GM19372 (cell line): ENCODE measurements around the gene APH1A.
"Not testable (repeated sequence)": the region's sequence is repeated elsewhere in the genome, so short reads cannot be mapped to it uniquely, and the experiment has no call there.

Experiments used
- ATAC-seq: cut with Tn5 transposase; IDR thresholded peaks from one replicate; pipeline ENCODE4 v1.9.1; 2021; ENCODE audit warnings: mild to moderate bottlenecking, low read depth, moderate library complexity; ENCODE audit not compliant: unreplicated experiment

The APH1A gene

GRCh38 chr1:150269451-150269850, 635 bp upstream of the APH1A start:
- ATAC-seq: no peak

GRCh38 chr1:150268340-150268704, 494 bp downstream of the APH1A start:
- no peak for ATAC-seq

DNA sequence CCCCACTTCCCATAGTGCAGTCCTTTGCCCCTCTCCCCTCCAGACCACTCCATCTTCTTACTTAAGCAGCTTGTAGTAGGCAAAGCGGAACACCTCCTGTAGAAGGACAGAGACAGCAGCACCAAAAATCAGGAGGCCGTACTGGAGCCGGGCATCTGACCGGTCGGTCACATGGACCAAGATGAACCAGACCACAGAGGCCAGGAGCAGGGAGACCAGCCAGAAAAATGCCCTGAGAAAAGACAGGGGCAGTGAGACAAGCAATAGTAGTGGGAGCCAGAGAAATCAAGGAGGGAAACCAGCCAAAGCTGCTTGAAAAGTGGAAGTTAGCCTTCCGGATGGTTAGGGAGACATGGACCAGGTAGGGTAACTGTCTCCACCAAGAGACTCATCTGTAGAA, 920 bp downstream of the APH1A start:
- ATAC-seq: no peak

DNA sequence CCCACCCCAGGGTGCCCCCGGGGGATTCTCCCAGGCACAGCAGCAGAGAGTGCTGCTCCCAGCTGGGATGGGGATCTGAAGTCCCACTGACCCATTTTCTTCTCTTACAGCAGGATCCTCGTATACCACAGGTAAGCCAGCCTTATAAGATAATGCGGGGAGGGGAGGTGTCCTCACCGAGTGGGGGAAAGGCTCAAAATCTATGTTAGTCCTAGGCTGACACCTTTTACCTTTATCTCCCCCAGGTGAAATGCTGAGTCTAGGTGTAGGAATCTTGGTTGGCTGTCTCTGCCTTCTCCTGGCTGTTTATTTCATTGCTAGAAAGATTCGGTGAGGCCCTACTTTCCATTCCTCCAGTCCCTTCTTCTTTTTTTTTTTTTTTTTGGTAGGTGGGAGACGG, 5.3 kb downstream of the APH1A start:
- no peak for ATAC-seq

- ATAC-seq: no peak
These were observed 6.2 kb downstream of the APH1A start for GRCh38 chr1:150262388-150263320.

- no peak for ATAC-seq
These were observed 7.4 kb downstream of the APH1A start for GRCh38 chr1:150261367-150261766.

DNA sequence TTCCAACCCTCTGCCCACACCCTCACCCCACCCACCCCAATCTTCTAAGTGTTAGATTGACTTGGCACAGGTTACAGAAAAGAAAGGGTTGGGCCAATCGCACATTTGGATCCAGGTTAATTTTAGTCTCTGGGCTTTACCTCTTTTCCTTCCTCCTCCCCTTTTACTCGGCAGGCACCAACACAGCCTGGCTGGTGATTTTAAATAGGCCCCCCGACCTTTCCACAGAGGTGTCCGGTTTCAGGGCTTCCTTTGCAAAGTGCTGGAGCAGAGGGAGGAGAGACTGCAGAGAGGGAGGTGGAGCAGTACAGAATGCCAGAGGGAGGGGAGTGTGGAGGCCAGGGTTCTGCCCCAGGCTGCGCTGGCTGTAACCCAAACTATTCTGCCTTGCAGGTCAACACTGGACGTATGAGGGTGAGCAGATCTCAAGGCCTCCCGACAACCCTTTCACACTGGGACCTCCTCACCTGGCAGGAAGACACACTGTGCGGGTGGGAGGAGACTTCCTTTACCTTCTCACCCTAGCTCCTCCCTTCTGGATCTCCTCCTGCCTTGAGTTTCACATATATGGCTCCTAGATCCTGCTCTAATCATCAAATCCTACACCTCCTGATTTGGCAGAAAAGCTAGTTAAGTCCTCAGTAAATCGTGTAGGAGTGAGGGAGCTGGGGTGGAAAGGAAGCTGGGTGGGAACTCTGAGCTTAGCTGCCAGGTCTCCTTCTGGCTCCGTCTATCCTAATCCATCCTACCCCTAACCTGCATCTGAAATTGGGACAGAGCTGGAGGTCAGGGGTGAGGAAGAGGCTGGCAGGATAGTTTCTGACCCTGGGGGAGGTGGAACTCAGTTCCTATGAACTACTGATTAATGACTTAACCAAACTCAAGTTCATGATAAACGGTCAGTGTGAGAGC, 8.8 kb downstream of the APH1A start:
- no peak for ATAC-seq

DNA sequence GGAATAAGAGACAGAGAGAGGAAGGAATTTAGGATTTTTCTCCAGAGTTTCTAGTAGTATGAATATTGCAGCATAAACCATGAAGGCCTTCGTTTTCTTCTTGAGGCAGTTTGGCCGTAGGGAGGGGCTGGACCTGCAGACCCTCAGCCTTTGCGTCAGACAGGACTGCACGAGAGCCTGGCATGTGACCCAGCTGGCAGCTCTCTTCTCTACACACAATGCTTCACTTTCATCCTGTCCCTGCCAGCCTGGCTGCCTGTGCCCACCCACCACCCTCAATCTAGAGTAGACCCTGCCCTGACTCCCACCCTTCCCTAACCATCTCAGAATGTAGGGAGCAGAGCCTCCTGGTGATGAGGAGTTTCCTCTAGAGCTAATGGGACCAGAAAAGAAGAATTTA, 9.6 kb downstream of the APH1A start:
- no peak for ATAC-seq

- ATAC-seq: no peak
These were observed 10.9 kb downstream of the APH1A start, which contains the start of gene CA14 for GRCh38 chr1:150257624-150258585. TSS of gene CA14 (plus strand) at chr1:150257774. CDS start at chr1:150258129, 355 bp downstream.

- no peak for ATAC-seq
These were observed 12.1 kb downstream of the APH1A start for GRCh38 chr1:150256554-150257341.

DNA sequence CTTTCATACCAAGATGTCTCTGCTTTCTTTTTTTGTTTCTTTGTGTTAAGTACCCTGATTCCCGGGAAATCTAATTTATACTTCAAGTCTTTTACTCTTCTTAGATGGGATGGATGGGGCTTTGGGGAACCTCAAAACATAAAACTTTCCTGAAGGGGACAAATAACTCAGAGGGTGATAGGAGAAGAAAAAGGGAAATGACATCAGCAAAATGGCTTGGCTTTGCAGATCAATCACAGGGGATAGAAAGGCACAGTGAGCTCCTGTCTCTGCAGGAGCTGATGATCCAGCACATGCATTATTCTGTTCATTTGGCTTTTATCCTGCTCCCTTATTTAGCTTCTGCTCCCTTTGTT, 12.6 kb downstream of the APH1A start:
- no peak for ATAC-seq

DNA sequence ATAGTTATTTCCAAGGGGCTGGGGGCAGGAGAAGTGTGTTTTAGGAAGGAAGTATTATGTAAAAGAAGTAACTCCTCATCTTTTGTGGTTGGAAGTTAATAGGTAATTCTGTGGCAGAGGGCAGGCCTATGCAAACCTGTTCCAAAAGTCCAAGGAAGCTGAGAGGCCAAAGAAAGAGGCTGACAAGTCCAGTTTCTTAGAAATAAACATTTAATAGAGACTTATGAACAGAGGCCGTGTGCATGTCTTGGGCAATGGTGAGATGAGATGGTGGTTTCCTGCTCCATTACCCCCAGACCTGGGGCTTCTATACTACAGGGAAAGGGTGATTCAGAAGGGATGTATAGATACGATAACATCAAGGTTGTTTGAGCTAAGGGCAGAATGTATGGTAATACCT, 18.9 kb downstream of the APH1A start:
- ATAC-seq: no peak

DNA sequence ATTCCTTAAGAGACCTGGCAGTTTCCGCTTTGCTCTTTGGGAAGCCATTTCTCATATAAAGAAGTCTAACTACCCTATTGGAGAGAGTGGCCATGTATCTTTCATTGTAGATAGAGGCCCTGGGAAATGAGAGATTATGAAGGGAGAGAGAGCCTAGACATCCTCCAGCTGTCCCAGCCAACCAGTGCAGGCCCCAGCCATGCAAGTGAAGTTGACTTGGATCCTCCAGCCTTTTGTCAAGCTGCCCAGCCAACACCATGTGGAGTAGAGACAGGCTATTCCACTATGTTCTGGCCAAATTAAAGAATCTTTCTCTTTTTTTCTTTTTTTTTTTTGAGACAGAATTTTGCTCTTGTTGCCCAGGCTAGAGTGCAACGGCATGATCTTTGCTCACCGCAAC, 25.8 kb downstream of the APH1A start:
- ATAC-seq: no peak

GRCh38 chr1:150237746-150238145, 31.1 kb downstream of the APH1A start:
- no peak for ATAC-seq

GRCh38 chr1:150237176-150237575, 31.6 kb downstream of the APH1A start:
- not testable (repeated sequence) for ATAC-seq

DNA sequence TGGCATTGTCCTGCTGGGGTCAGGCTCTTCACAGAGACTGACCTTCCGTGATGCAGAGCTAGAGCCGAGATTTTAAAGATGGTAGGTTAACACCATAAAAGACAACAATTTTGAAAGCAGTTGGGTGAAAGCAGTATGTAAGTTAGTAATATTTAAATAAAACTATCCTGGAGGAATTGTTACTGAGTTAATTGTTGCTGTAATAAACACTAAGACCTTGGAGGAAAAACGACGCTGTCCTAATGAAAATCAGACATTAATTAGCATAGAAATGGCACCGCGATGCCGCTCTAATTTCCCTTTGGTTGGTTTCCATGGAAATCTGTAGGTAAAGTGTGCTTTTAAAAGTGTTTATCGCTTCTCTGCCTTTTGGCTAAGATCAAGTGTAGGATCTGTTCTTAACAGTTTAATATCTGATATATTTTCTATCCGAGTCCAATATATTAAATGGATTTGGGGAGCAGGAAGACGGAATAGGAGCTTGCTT, 32.2 kb downstream of the APH1A start:
- ATAC-seq: no peak

- ATAC-seq: peak; percentile 69
These were observed 32.8 kb downstream of the APH1A start, which contains the start of gene ANP32E for GRCh38 chr1:150235852-150236613. TSS of gene ANP32E (minus strand) at chr1:150236112. CDS start at chr1:150235786, 326 bp downstream.

- ATAC-seq: no peak
These were observed 33.4 kb downstream of the APH1A start for GRCh38 chr1:150235294-150235851.
